HepG2 (cell line): ENCODE measurements around the gene STUB1. TPM values are rescaled to one million over a fixed set of nuclear protein-coding genes. Genes with fewer than 3 reads are reported as not detected.
A peak's percentile ranks its signal among the peaks of the same experiment; 100 is the strongest.

Experiments used
- BCL3 ChIP-seq: sonication (generic); formaldehyde crosslinking; IDR thresholded peaks from 2 replicates; pipeline ENCODE4 v1.5.1; 2020; ENCODE audit warnings: mild to moderate bottlenecking, missing genetic modification reagents, moderate library complexity
- CAMTA2 ChIP-seq: sonication (generic); formaldehyde crosslinking; IDR thresholded peaks from 2 replicates; pipeline ENCODE4 v1.4.0; 2020; ENCODE audit warnings: mild to moderate bottlenecking, missing genetic modification reagents, borderline replicate concordance
- HOXA7 ChIP-seq: sonication (generic); formaldehyde crosslinking; IDR thresholded peaks from 2 replicates; pipeline ENCODE4 v1.8.1; 2022; ENCODE audit warnings: mild to moderate bottlenecking, missing genetic modification reagents, moderate library complexity
- MED13 ChIP-seq: sonication (generic); formaldehyde crosslinking; IDR thresholded peaks from 2 replicates; pipeline ENCODE4 v1.5.0; 2020; ENCODE audit warnings: missing genetic modification reagents
- NONO ChIP-seq, 2 experiments: fragments of 450-650 bp in 1 of 2; sonication (generic) in 1 of 2; formaldehyde crosslinking in 1 of 2; IDR thresholded peaks in 1 of 2; conservative IDR thresholded peaks in 1 of 2; 2 replicates each; pipeline versions ENCODE4 v1.6.1 to v1.8.0; 2017 to 2022; ENCODE audit warnings: mild to moderate bottlenecking in 1 of 2, missing genetic modification reagents in 1 of 2, moderate library complexity in 1 of 2
- NR0B2 ChIP-seq: sonication (generic); formaldehyde crosslinking; IDR thresholded peaks from 2 replicates; pipeline ENCODE4 v1.4.0; 2020; ENCODE audit warnings: mild to moderate bottlenecking, missing genetic modification reagents
- POLR2AphosphoS2 ChIP-seq: IDR thresholded peaks from 2 replicates; pipeline ENCODE4 v1.6.1; 2011; ENCODE audit warnings: low read depth, low read length, improper control_type of control experiment
- ZBTB2 ChIP-seq: sonication (generic); formaldehyde crosslinking; IDR thresholded peaks from 2 replicates; pipeline ENCODE4 v1.8.0; 2022; ENCODE audit warnings: low read depth, missing genetic modification reagents
- ZBTB8A ChIP-seq: sonication (generic); formaldehyde crosslinking; IDR thresholded peaks from 2 replicates; pipeline ENCODE4 v1.4.0; 2020; ENCODE audit warnings: mild to moderate bottlenecking, low read depth, missing genetic modification reagents, borderline replicate concordance
- ZGPAT ChIP-seq: IDR thresholded peaks from 2 replicates; pipeline ENCODE4 v1.6.1; 2016; ENCODE audit warnings: mild to moderate bottlenecking
- ZNF10 ChIP-seq: sonication (generic); formaldehyde crosslinking; IDR thresholded peaks from 2 replicates; pipeline ENCODE4 v1.4.0; 2020; ENCODE audit warnings: mild to moderate bottlenecking, low read depth, missing genetic modification reagents, borderline replicate concordance
- ZNF138 ChIP-seq: sonication (generic); formaldehyde crosslinking; IDR thresholded peaks from 2 replicates; pipeline ENCODE4 v1.5.0; 2020; ENCODE audit warnings: mild to moderate bottlenecking, low read depth, missing genetic modification reagents
- ZNF713 ChIP-seq: sonication (generic); formaldehyde crosslinking; IDR thresholded peaks from 2 replicates; pipeline ENCODE4 v1.4.0; 2020; ENCODE audit warnings: mild to moderate bottlenecking, missing genetic modification reagents
- polyA plus RNA-seq, 8 experiments: library from polyadenylated mRNA; depleted of rRNA in 3 of 8; stranded (reverse) in 7 of 8; unstranded in 1 of 8; fragments of >200 nt; fragmentation: Illumina TruSeq in 4 of 8; extraction: Trizol in 4 of 8; gene quantifications; 2 replicates each; pipeline versions ENCODE4 v1.2.1 to v1.2.3, GENCODE V29; 2011 to 2016; ENCODE audit warnings: low read depth in 4 of 8, missing spikeins in 1 of 8, mixed read lengths in 1 of 8; ENCODE audit not compliant: insufficient read depth in 1 of 8
- total RNA-seq, 5 experiments: library from RNA; depleted of rRNA; stranded (reverse); fragments of >200 nt; fragmentation: Illumina TruSeq; extraction: Trizol; gene quantifications; 2 replicates each; pipeline ENCODE4 v1.2.3, GENCODE V29; 2016; ENCODE audit warnings: low read depth in 1 of 5

Gene STUB1
- total and polyA plus RNA-seq, 2 of the 13 experiments (the other 11 are each of a cell fraction or from before 2014, with no cell fraction given) = 52.9 to 78.2 TPM

- TF ChIP-seq ZBTB2 (CRISPR knock-in tag) (peak; percentile 73), MED13 (CRISPR knock-in tag) (no peak), NONO (IDR thresholded peaks at IDR 0.05) (no peak), NONO (CRISPR knock-in tag; conservative IDR thresholded peaks at IDR 0.05) (no peak), ZNF10 (no peak), NR0B2 (CRISPR knock-in tag) (peak; percentile 61; the same call in 1 of the 2 replicates), ZNF138 (no peak), BCL3 (CRISPR knock-in tag) (peak; percentile 89), ZBTB8A (CRISPR knock-in tag) (no peak), ZNF713 (no peak), ZGPAT (CRISPR knock-in tag) (no peak), POLR2AphosphoS2 (no peak), HOXA7 (CRISPR knock-in tag) (no peak), CAMTA2 (no peak)
Measured at GRCh38 chr16:700684-701584, 20.7 kb downstream of the STUB1 start (continued).
